Esophagus squamous epithelium (tissue), 4 donors: Measurements from ENCODE around the gene ETV1.

Source experiments
- CTCF ChIP-seq, 6 experiments: fragments of 450-650 bp in 4 of 6; fragments of 200-600 bp in 2 of 6; sonication (generic) in 2 of 6; IDR thresholded peaks; one replicate each; pipeline ENCODE4 v1.5.1; 2016 to 2019; ENCODE audit warnings: antibody characterized with exemption in 6 of 6, mild to moderate bottlenecking in 4 of 6, moderate library complexity in 4 of 6
- POLR2A ChIP-seq, 4 donors: fragments of 450-650 bp; IDR thresholded peaks; one replicate each; pipeline ENCODE4 v1.6.1; 2017; ENCODE audit warnings: antibody characterized with exemption in 4 of 4, mild to moderate bottlenecking in 4 of 4, moderate library complexity in 3 of 4

DNA sequence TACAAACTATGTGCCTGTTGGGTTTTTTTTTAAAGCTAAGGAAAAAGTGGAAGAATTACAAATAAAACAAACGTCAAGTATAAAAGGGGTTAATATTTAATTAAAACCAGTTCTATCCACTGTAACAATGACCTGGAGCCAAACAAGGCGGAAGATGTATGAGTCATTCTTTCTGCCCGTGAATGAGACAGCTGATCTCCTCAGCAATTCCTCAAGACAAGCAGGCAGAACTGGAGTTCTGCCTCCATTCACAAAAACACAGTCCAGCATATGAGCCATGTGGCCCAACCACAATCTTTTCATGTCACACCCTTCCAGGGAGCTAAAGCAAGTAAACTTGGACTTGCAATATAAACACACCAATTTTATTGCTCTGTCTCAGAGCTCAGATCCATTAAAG lies 8.4 kb downstream of the ETV1 start:
- TF ChIP-seq CTCF (IDR thresholded peaks at IDR 0.05) (no peak), POLR2A (IDR thresholded peaks at IDR 0.05) (no peak)
